WTC11 (cell line): ENCODE results near the gene KRT35. TPM values are rescaled to one million over a fixed set of nuclear protein-coding genes. Genes with fewer than 3 reads are reported as not detected.

Source experiments
- ATAC-seq: fragments of 200-7000 bp; cut with Tn5 transposase; 2 replicates; pipeline ENCODE4 v1.10.0; 2021; ENCODE audit warnings: mild to moderate bottlenecking, moderate library complexity
- CTCF ChIA-PET: fragments of 300-600 bp; sonication (Branson Sonifier 250); formaldehyde crosslinking; loops from one replicate; lab custom pipeline; 2021; ENCODE audit warnings: antibody characterized with exemption; lab: Charles Lee
- POLR2A ChIA-PET: fragments of 350-600 bp; sonication (Branson Sonifier 250); formaldehyde crosslinking; loops from one replicate; lab custom pipeline; 2021; ENCODE audit warnings: antibody characterized with exemption; lab: Charles Lee
- DNase-seq: peaks from one replicate; pipeline ENCODE4 v3.0.0; 2021; ENCODE audit warnings: low spot score
- H3K27ac Mint-ChIP-seq: 2 replicates; pipeline ENCODE4 v1.8.0; 2021; ENCODE audit warnings: mixed read lengths
- H3K27me3 Mint-ChIP-seq: 2 replicates; pipeline ENCODE4 v1.8.0; 2021; ENCODE audit warnings: low read depth, mild to moderate bottlenecking, moderate library complexity, mixed read lengths
- H3K36me3 Mint-ChIP-seq: 2 replicates; pipeline ENCODE4 v1.8.0; 2021; ENCODE audit warnings: mixed read lengths
- H3K4me1 Mint-ChIP-seq: 2 replicates; pipeline ENCODE4 v1.8.0; 2022; ENCODE audit warnings: mixed read lengths
- H3K4me3 Mint-ChIP-seq: 2 replicates; pipeline ENCODE4 v1.8.0; 2021; ENCODE audit warnings: mild to moderate bottlenecking, moderate library complexity, mixed read lengths
- H3K9me3 Mint-ChIP-seq: 2 replicates; pipeline ENCODE4 v1.8.0; 2021; ENCODE audit warnings: mixed read lengths
- ATF1 ChIP-seq: sonication (generic); formaldehyde crosslinking; IDR thresholded peaks from 2 replicates; pipeline ENCODE4 v1.8.1; 2023; ENCODE audit warnings: mild to moderate bottlenecking, moderate library complexity, missing genetic modification reagents
- CBFB ChIP-seq: sonication (generic); formaldehyde crosslinking; IDR thresholded peaks from 2 replicates; pipeline ENCODE4 v1.8.1; 2022; ENCODE audit warnings: mild to moderate bottlenecking, low read depth, missing genetic modification reagents
- CTCF ChIP-seq: fragments of 200-600 bp; IDR thresholded peaks from 2 replicates; pipeline ENCODE4 v1.8.0; 2022; ENCODE audit warnings: antibody characterized with exemption
- ESRRA ChIP-seq: sonication (generic); formaldehyde crosslinking; IDR thresholded peaks from 2 replicates; pipeline ENCODE4 v1.8.1; 2022; ENCODE audit warnings: mild to moderate bottlenecking, missing genetic modification reagents, borderline replicate concordance
- ETV6 ChIP-seq: sonication (generic); formaldehyde crosslinking; IDR thresholded peaks from 2 replicates; pipeline ENCODE4 v1.8.1; 2022; ENCODE audit warnings: mild to moderate bottlenecking, missing genetic modification reagents
- FOXK1 ChIP-seq: sonication (generic); formaldehyde crosslinking; IDR thresholded peaks from 2 replicates; pipeline ENCODE4 v1.8.0; 2022; ENCODE audit warnings: mild to moderate bottlenecking, moderate library complexity, missing genetic modification reagents
- GABPB1 ChIP-seq: sonication (generic); formaldehyde crosslinking; IDR thresholded peaks from 2 replicates; pipeline ENCODE4 v1.8.1; 2023; ENCODE audit warnings: mild to moderate bottlenecking, missing genetic modification reagents
- GRHL2 ChIP-seq: fragments of 250-450 bp; sonication (Bioruptor Pico); IDR thresholded peaks from 2 replicates; pipeline ENCODE4 v1.8.0; 2022; ENCODE audit warnings: mild to moderate bottlenecking, moderate library complexity; ENCODE audit not compliant: insufficient replicate concordance, severe bottlenecking
- JAZF1 ChIP-seq: fragments of 250-450 bp; sonication (Bioruptor Pico); IDR thresholded peaks from 2 replicates; pipeline ENCODE4 v1.9.0; 2021; ENCODE audit warnings: moderate library complexity, mild to moderate bottlenecking, inconsistent platforms
- MYBL2 ChIP-seq: sonication (generic); formaldehyde crosslinking; IDR thresholded peaks from 2 replicates; pipeline ENCODE4 v1.8.1; 2023; ENCODE audit warnings: mild to moderate bottlenecking, moderate library complexity, missing genetic modification reagents
- NFATC4 ChIP-seq: fragments of 250-450 bp; sonication (Bioruptor Pico); IDR thresholded peaks from 2 replicates; pipeline ENCODE4 v1.9.0; 2021; ENCODE audit warnings: mild to moderate bottlenecking
- NFE2L1 ChIP-seq: sonication (generic); formaldehyde crosslinking; IDR thresholded peaks from 2 replicates; pipeline ENCODE4 v1.8.1; 2023; ENCODE audit warnings: missing genetic modification reagents
- NR1H2 ChIP-seq: sonication (generic); formaldehyde crosslinking; IDR thresholded peaks from 2 replicates; pipeline ENCODE4 v1.9.0; 2021; ENCODE audit warnings: mild to moderate bottlenecking, moderate library complexity, missing genetic modification reagents
- NR3C1 ChIP-seq: sonication (generic); formaldehyde crosslinking; conservative IDR thresholded peaks from 2 replicates; pipeline ENCODE4 v1.8.1; 2023; ENCODE audit warnings: low read depth, mild to moderate bottlenecking, missing genetic modification reagents
- OVOL2 ChIP-seq: fragments of 250-450 bp; sonication (Bioruptor Pico); IDR thresholded peaks from 2 replicates; pipeline ENCODE4 v1.9.0; 2021; ENCODE audit warnings: mild to moderate bottlenecking, borderline replicate concordance
- PRRX2 ChIP-seq: fragments of 250-450 bp; sonication (Bioruptor Pico); IDR thresholded peaks from 2 replicates; pipeline ENCODE4 v1.8.0; 2021; ENCODE audit warnings: mild to moderate bottlenecking
- SMAD3 ChIP-seq: sonication (generic); formaldehyde crosslinking; IDR thresholded peaks from 2 replicates; pipeline ENCODE4 v1.8.0; 2022; ENCODE audit warnings: missing genetic modification reagents, mild to moderate bottlenecking, borderline replicate concordance
- TCF7 ChIP-seq: sonication (generic); formaldehyde crosslinking; IDR thresholded peaks from 2 replicates; pipeline ENCODE4 v1.8.0; 2022; ENCODE audit warnings: mild to moderate bottlenecking, low read depth, missing genetic modification reagents, moderate library complexity
- TP53 ChIP-seq: sonication (generic); formaldehyde crosslinking; IDR thresholded peaks from 2 replicates; pipeline ENCODE4 v1.8.1; 2023; ENCODE audit warnings: mild to moderate bottlenecking, missing genetic modification reagents
- USF2 ChIP-seq: sonication (generic); formaldehyde crosslinking; IDR thresholded peaks from 2 replicates; pipeline ENCODE4 v1.8.1; 2023; ENCODE audit warnings: mild to moderate bottlenecking, missing genetic modification reagents, moderate library complexity
- ZNF416 ChIP-seq: fragments of 250-450 bp; sonication (Bioruptor Pico); IDR thresholded peaks from 2 replicates; pipeline ENCODE4 v1.9.0; 2021; ENCODE audit warnings: mild to moderate bottlenecking, inconsistent platforms
- ZNF425 ChIP-seq: fragments of 250-450 bp; sonication (Bioruptor Pico); conservative IDR thresholded peaks from 2 replicates; pipeline ENCODE4 v1.9.0; 2021; ENCODE audit warnings: mild to moderate bottlenecking
- total RNA-seq: library from RNA; stranded (reverse); gene quantifications from 3 replicates; pipeline ENCODE4 v1.2.3, GENCODE V29; 2021
- TF ChIP-seq, protein P1 (sequence below): sonication (generic); formaldehyde crosslinking; IDR thresholded peaks from 2 replicates; pipeline ENCODE4 v1.8.1; 2022; ENCODE audit warnings: low read depth, mild to moderate bottlenecking, moderate library complexity, missing genetic modification reagents, borderline replicate concordance
- TF ChIP-seq, protein P2 (sequence below): fragments of 250-450 bp; sonication (Bioruptor Pico); IDR thresholded peaks from 2 replicates; pipeline ENCODE4 v1.8.0; 2021; ENCODE audit warnings: mild to moderate bottlenecking

The KRT35 gene
- total RNA-seq, 1 experiment from 2014 or later: not detected

DNA sequence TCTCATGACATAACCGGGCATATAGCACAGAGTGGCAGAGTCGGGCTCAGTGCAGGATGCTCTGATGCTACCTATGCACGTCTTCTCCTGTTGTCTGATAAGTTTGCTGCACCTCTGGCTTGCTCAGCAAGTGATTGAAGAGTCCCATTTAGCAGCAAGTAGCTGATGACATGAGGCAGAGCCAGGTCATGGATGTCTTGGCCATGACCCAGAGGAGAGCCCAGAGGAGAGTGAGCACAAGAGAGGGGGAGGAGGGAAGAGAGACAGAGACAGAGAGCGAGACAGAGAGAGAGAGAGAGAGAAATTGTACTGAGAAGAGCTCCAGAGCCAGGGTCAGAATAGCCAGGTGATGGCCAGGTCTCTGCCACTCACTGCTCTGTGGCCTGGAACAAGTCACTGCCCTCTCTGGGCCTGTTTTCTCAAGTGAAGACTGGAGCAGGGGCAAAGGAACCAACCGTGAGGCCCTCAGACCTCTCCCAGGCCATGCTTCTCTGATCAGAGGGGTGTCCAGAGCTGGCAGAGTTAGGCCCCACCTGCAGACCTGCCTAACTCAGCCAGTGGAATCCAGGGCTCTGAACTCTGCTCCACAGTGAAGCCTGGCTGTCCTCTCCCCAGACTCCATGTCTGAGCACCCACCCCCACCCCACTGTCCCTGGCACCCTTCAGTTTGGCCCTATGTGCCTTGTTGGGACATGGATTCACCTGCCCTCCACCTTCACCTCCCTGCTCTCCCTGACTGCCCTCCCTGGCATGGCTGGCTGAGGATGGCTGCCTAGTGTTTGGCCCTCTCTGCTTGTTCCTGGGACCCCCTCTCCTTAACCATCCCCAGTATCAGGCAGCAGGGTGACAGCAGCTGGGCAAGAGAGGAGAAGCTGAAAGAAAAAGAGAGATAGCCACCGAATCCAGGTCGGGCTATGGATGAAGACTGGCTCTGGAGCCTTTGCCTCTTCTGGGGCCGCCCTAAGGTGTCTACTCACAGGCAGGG, 4.3 kb upstream of the KRT35 start (continued):
- TF ChIP-seq MYBL2 (CRISPR knock-in tag) (no peak), TP53 (CRISPR knock-in tag) (no peak), CBFB (CRISPR knock-in tag) (no peak), ETV6 (CRISPR knock-in tag) (no peak), NR1H2 (CRISPR knock-in tag) (no peak)
- TF ChIP-seq, protein P1, sequence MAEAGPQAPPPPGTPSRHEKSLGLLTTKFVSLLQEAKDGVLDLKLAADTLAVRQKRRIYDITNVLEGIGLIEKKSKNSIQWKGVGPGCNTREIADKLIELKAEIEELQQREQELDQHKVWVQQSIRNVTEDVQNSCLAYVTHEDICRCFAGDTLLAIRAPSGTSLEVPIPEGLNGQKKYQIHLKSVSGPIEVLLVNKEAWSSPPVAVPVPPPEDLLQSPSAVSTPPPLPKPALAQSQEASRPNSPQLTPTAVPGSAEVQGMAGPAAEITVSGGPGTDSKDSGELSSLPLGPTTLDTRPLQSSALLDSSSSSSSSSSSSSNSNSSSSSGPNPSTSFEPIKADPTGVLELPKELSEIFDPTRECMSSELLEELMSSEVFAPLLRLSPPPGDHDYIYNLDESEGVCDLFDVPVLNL (CRISPR knock-in tag): no peak

GRCh38 chr17:41483991-41484826, 3.3 kb upstream of the KRT35 start:
- no peak for DNase-seq
- H3K27ac Mint-ChIP-seq: no peak overlapping the region
- TF ChIP-seq SMAD3 (CRISPR knock-in tag) (no peak), PRRX2 (no peak), USF2 (no peak), TCF7 (no peak), TP53 (CRISPR knock-in tag) (no peak)
- no peak overlapping the region for H3K4me3 Mint-ChIP-seq
- no peak for ATAC-seq
- H3K27me3 Mint-ChIP-seq: peaks cover 17% of the 10 kb centered on the region
- H3K4me1 Mint-ChIP-seq: no peaks in the 10 kb centered on the region
- no peaks in the 10 kb centered on the region for H3K9me3 Mint-ChIP-seq
- ChIA-PET POLR2A (interaction anchor here (0.6 kb wide), 1 partner anchor 1321 kb away, joined by 6 read pairs; no protein-coding TSS in a partner anchor), CTCF (interaction anchor here (1.1 to 10.9 kb wide), 5 partner anchors 11 to 179 kb away, joined by 3 to 160 read pairs (median 10); partner anchors contain the start of gene KRT19)
- no peaks in the 10 kb centered on the region for H3K36me3 Mint-ChIP-seq

- CTCF ChIA-PET: interaction anchor here (1.1 to 10.9 kb wide), 2 partner anchors 65 to 179 kb away, joined by 3 to 160 read pairs; no protein-coding TSS in a partner anchor
- POLR2A ChIA-PET: no interaction called here
- no peak for ATAC-seq
- H3K4me1 Mint-ChIP-seq: no peaks in the 10 kb centered on the region
- H3K36me3 Mint-ChIP-seq: no peaks in the 10 kb centered on the region
- no peak overlapping the region for H3K27ac Mint-ChIP-seq
- peaks cover 17% of the 10 kb centered on the region for H3K27me3 Mint-ChIP-seq
- H3K9me3 Mint-ChIP-seq: no peaks in the 10 kb centered on the region
- no peak overlapping the region for H3K4me3 Mint-ChIP-seq
- no peak for DNase-seq
- no peak for TF ChIP-seq FOXK1 (CRISPR knock-in tag)
- TF ChIP-seq TCF7: no peak
- TF ChIP-seq ZNF416 (CRISPR knock-in tag): no peak
- TF ChIP-seq CTCF: no peak
- no peak for TF ChIP-seq GABPB1 (CRISPR knock-in tag)
- no peak for TF ChIP-seq NFE2L1 (CRISPR knock-in tag)
- TF ChIP-seq, protein P2, sequence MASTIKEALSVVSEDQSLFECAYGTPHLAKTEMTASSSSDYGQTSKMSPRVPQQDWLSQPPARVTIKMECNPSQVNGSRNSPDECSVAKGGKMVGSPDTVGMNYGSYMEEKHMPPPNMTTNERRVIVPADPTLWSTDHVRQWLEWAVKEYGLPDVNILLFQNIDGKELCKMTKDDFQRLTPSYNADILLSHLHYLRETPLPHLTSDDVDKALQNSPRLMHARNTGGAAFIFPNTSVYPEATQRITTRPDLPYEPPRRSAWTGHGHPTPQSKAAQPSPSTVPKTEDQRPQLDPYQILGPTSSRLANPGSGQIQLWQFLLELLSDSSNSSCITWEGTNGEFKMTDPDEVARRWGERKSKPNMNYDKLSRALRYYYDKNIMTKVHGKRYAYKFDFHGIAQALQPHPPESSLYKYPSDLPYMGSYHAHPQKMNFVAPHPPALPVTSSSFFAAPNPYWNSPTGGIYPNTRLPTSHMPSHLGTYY (CRISPR knock-in tag): no peak
- no peak for TF ChIP-seq ZNF425 (CRISPR knock-in tag)
- no peak for TF ChIP-seq OVOL2 (CRISPR knock-in tag)
- TF ChIP-seq JAZF1 (CRISPR knock-in tag): no peak
- TF ChIP-seq NFATC4 (CRISPR knock-in tag): no peak
- no peak for TF ChIP-seq ATF1
- no peak for TF ChIP-seq GRHL2 (CRISPR knock-in tag)
- no peak for TF ChIP-seq ETV6 (CRISPR knock-in tag)
- no peak for TF ChIP-seq NR3C1 (CRISPR knock-in tag)
- TF ChIP-seq ESRRA (CRISPR knock-in tag): no peak
Measured at GRCh38 chr17:41483531-41483930, 2.6 kb upstream of the KRT35 start.
